WTC11 (cell line): Measurements from ENCODE around the gene HSBP1L1.

Experiments used
- AFF4 ChIP-seq: sonication (generic); formaldehyde crosslinking; IDR thresholded peaks from 2 replicates; pipeline ENCODE4 v1.8.1; 2023; ENCODE audit warnings: mild to moderate bottlenecking, missing genetic modification reagents, borderline replicate concordance
- RORB ChIP-seq: fragments of 250-450 bp; sonication (Bioruptor Pico); IDR thresholded peaks from 2 replicates; pipeline ENCODE4 v1.9.0; 2021; ENCODE audit warnings: mild to moderate bottlenecking
- TEAD4 ChIP-seq: sonication (generic); formaldehyde crosslinking; IDR thresholded peaks from 2 replicates; pipeline ENCODE4 v1.8.0; 2022; ENCODE audit warnings: mild to moderate bottlenecking, missing genetic modification reagents
- ZBTB21 ChIP-seq: sonication (generic); formaldehyde crosslinking; IDR thresholded peaks from 2 replicates; pipeline ENCODE4 v1.8.1; 2023; ENCODE audit warnings: mild to moderate bottlenecking, missing genetic modification reagents, borderline replicate concordance
- TF ChIP-seq, protein P1 (sequence below): sonication (generic); formaldehyde crosslinking; conservative IDR thresholded peaks from 2 replicates; pipeline ENCODE4 v1.8.1; 2022; ENCODE audit warnings: mild to moderate bottlenecking, missing genetic modification reagents
- TF ChIP-seq, protein P2 (sequence below): fragments of 200-600 bp; IDR thresholded peaks from 2 replicates; pipeline ENCODE4 v1.8.0; 2022; ENCODE audit warnings: antibody characterized with exemption

DNA sequence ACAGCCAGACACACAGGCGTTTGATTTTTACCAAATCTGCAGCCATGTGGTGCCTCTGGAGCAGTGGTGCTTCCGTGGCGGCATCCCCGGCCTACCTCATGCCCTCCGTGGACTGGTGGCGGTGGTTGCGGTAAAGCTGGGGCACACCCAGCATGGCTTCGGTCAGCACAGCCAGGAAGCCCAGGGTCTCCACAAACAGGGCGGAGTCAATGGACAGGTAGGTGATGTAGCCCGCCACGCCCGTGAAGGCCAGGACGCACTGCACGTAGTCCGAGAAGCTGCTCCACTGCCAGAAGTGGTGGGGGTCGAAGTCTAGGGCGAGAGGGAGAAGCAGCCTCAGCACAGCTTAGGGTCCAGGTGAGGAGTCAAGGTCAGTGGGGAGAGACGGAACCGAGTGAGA lies 45.4 kb upstream of the HSBP1L1 start:
- TF ChIP-seq RORB (CRISPR knock-in tag) (no peak), ZBTB21 (CRISPR knock-in tag) (no peak), AFF4 (CRISPR knock-in tag) (no peak), TEAD4 (CRISPR knock-in tag) (no peak)
- TF ChIP-seq, protein P1, sequence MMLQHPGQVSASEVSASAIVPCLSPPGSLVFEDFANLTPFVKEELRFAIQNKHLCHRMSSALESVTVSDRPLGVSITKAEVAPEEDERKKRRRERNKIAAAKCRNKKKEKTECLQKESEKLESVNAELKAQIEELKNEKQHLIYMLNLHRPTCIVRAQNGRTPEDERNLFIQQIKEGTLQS (CRISPR knock-in tag) = no peak
- TF ChIP-seq, protein P2, sequence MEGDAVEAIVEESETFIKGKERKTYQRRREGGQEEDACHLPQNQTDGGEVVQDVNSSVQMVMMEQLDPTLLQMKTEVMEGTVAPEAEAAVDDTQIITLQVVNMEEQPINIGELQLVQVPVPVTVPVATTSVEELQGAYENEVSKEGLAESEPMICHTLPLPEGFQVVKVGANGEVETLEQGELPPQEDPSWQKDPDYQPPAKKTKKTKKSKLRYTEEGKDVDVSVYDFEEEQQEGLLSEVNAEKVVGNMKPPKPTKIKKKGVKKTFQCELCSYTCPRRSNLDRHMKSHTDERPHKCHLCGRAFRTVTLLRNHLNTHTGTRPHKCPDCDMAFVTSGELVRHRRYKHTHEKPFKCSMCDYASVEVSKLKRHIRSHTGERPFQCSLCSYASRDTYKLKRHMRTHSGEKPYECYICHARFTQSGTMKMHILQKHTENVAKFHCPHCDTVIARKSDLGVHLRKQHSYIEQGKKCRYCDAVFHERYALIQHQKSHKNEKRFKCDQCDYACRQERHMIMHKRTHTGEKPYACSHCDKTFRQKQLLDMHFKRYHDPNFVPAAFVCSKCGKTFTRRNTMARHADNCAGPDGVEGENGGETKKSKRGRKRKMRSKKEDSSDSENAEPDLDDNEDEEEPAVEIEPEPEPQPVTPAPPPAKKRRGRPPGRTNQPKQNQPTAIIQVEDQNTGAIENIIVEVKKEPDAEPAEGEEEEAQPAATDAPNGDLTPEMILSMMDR = no peak
